H4 (cell line): ENCODE measurements around the gene SLC25A44. TPM values are rescaled to one million over a fixed set of nuclear protein-coding genes. Genes with fewer than 3 reads are reported as not detected.

ENCODE experiments used
- DNase-seq: peaks from one replicate; pipeline ENCODE4 v3.0.0-alpha.2; 2015; ENCODE audit warnings: low spot score
- total RNA-seq: library from RNA; depleted of rRNA; stranded (reverse); fragments of >200 nt; shearing (Covaris generic); gene quantifications from 2 replicates; pipeline ENCODE4 v1.2.3, GENCODE V29; 2014; rRNA removed

SLC25A44 gene
- total RNA-seq, 1 experiment from 2014 or later = 17.8 TPM

DNA sequence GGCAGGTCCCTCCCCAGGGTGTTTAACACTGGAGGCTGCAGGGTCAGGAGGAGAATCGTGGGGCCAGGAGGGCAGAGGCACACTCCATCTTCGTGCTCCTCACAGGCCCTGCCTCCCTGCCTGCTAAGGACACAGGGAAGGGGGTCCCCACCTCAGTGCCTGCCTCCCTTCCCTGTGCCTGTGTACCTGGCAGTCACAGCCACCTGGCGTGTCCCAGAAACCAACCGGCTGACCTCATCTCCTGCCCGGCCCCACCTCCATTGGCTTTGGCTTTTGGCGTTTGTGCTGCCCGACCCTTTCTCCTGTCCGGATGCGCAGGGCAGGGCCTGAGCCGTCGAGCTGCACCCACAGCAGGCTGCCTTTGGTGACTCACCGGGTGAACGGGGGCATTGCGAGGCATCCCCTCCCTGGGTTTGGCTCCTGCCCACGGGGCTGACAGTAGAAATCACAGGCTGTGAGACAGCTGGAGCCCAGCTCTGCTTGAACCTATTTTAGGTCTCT, 47.5 kb downstream of the SLC25A44 start:
- peak; percentile 63 for DNase-seq

DNA sequence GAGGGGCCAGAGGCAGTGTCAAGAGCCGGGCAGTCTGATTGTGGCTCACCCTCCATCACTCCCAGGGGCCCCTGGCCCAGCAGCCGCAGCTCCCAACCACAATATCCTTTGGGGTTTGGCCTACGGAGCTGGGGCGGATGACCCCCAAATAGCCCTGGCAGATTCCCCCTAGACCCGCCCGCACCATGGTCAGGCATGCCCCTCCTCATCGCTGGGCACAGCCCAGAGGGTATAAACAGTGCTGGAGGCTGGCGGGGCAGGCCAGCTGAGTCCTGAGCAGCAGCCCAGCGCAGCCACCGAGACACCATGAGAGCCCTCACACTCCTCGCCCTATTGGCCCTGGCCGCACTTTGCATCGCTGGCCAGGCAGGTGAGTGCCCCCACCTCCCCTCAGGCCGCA, 48.0 kb downstream of the SLC25A44 start, which contains the start of gene BGLAP:
TSS of gene BGLAP (plus strand) at position 259 of the 400 bp plus-strand sequence. CDS start at position 307, 48 bp downstream.
- DNase-seq = no peak

DNA sequence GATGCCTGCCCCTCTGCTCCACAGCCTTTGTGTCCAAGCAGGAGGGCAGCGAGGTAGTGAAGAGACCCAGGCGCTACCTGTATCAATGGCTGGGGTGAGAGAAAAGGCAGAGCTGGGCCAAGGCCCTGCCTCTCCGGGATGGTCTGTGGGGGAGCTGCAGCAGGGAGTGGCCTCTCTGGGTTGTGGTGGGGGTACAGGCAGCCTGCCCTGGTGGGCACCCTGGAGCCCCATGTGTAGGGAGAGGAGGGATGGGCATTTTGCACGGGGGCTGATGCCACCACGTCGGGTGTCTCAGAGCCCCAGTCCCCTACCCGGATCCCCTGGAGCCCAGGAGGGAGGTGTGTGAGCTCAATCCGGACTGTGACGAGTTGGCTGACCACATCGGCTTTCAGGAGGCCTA, 48.8 kb downstream of the SLC25A44 start:
- no peak for DNase-seq

DNA sequence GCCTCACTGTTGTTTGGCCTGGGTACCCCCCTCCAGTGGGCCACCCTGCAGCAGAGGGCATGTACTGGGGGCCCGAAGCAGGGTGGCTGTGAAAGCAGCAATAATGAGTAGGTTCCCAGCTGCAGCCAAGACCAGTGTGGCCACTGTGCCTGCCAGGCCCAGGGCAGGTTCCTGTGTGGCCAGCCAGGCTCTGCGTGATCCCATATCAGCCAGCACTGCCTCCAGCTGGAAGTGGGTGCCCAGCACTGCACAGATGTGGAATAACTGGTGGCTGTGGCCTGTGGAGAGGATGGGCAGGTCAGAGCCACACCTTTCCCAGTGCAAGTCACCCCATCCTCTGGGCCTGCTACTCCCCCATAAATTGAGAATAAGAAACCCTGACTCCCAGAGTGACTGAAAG, 50.2 kb downstream of the SLC25A44 start:
- DNase-seq = no peak

DNA sequence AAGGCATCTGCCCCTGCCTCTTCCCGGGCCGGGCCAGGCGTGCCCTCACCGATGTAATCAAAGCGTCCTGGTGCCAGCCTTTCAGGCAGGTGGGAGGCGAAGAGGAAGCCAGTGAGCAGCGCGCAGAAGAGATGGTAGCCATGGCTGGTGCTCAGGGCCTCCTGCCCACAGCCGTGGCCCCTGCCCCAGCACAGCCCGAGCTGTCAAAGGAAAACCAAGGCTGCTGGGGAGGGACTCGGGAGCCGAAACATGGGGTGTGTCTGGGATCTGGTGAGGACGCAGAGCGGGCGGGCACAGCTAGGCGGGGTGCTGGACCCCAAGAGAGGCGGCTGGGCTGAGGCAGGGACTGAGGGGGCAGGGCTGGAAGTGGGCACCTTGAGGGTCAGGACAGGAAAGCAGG, 50.8 kb downstream of the SLC25A44 start:
- DNase-seq = no peak

DNA sequence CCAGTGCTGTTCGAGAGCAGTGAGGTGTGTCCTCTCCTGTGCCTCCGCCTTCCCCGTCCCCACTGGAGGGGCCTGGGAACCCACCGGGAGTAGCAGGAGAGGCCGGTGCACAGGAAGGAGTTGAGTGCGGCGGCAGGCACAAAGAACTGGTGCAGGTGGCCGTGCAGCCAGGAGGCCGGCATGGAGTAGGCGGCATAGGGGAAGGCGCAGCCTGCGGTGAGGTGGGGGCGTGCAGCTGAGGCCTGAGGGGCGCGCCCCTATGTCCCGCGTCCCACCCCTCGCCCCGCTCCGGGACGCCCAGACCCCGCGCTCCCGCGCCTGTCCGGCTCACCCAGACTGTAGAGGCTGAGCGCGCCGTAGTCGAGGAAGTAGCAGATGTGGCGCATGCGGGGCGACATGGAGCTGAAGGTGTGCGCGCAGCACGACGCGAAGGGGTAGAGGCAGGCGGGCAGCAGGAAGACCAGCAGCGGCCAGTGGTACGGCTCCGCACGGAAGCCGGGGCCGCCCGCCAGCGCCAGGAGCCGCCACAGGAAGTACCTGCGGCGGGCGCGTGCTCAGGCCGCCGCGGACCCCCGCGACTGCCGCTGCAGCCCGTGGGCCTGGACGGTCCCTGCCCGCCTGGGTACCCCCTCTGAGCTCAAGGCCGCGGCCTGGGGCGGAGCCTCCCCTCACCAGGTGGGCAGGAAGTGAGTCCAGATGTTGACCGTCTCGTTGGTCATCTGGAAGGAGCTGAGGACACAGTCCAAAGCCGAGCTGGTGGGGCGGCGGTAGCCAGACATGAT, 51.7 kb downstream of the SLC25A44 start:
- no peak for DNase-seq

DNA sequence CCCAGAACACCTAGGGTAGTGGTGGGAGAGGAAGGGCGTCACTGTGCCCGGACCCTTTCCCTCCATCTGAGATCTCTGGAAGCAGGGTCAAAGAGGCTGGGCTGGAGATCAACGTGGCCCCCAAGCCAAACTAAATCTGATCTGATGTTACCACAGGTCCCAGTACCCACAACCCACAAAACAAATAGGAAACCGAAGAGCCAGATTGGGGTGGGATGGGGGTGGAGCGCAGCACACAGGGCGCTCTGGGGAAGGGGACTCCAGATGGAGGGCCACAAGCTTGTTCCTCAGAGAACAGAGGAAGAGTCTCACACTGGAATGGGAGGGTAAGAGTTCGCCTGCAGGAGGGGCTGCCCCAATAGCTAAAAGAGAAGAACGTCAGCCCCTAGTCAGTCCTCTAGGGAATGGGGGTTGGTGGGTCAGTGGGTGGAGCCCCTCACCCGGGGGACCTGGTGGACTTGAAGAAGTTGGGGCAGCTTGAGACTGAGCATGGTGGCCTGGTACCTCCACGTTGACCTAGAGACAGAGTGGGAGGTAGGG, 52.4 kb downstream of the SLC25A44 start:
- DNase-seq = no peak

GRCh38 chr1:156246781-156247459, 53.0 kb downstream of the SLC25A44 start:
- DNase-seq = no peak

GRCh38 chr1:156247460-156248322, 53.8 kb downstream of the SLC25A44 start, which contains the start of gene PAQR6:
Gene PAQR6, minus strand, starts transcription at chr1:156248056. Its CDS starts 1,325 bp downstream, at chr1:156246731.
- DNase-seq = no peak

DNA sequence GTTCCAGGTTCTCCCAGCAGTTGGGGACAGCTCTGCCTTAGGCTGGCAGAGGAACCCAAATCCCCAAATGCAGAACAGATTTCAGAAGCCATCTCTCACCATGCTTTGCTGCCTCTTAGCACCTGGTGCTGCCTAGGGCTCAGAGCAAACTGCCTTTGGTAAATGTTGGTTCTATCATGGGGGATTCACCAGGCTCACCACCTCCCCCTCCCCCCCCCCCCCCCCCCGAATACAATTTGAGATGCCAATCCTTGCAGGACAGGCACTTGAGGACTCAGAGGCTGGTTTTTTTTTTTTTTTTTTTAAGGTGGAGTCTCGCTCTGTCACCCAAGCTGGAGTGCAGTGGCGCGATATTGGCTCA, 54.4 kb downstream of the SLC25A44 start:
- DNase-seq = no peak

DNA sequence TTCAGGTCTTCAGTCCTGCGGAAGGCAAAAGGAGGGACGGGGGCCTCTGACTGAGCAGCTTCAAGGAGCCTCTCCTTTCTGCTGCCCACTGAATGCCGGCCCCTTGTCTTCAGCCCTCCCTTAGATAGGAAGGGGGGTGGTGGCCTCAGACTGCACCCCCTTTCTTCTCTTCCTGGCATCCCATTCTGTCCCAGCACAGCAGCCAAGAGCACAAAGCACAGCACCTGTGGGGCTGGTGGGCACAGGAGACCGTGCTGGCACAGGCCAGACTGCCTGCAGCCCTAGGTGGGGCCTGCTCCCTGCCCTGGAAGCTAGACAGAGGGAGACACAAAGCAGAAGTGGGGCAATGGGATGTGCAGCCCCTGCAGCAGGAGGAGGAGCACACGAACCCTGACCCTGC, 55.7 kb downstream of the SLC25A44 start:
- DNase-seq = no peak

DNA sequence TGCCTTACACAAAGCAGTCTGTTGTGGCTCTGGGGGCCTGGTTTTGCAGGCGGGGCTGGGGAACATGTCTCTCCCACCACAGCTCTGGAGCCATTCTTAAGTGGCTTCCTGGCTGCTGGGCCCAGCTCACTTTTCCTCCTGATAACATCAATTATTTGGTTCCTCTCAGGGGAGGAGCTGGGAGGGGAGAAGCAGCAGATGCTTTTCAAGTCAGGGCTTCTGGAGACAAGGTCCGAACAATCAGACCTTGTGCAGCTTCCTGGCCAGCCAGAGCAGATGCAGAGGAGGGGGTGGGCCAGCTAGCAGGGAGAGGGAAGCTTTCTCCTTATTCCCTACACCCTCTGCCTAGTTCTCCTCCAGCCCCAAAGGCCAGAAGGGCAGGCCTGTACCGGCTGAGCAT, 57.6 kb downstream of the SLC25A44 start:
- DNase-seq = no peak

DNA sequence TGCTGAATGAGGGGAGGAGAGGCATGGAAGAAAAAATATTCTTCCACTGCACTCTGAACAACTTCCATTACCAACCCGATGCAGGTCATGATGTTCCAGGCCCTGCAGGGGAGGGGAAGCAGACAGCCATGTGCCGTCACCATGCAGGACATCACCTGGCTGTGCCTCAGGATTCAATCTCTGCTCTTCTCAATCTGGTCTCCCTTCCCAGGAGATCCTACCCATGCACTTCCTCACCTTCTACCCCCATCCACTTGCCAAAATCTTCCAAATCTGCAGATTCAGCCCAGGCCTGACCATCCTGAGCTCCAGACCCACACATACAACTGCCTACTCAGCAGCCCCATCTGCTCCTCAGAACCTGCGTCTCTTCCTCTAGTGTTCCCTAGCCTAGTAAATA, 59.7 kb downstream of the SLC25A44 start:
- DNase-seq = no peak

DNA sequence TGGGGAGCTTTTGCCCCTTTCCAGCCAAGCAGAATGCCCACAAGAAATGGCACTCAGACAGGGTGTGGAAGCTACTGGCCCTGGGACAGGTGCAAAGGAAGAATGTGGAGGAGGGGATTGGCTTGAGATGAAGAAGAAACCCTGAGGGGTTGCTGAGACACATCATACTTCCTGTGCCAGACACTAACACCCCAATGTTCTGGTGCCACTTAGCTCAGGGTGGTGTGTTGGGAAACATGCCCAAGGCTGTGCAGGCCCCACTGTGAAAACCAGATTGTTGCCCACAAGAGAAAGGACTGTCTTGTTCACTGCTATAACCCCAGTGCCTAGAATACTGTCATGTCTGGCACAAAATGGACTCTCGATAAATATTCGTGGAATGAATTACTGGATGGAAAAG, 63.8 kb downstream of the SLC25A44 start:
- DNase-seq = no peak

GRCh38 chr1:156258859-156259258, 65.0 kb downstream of the SLC25A44 start:
- DNase-seq = no peak

DNA sequence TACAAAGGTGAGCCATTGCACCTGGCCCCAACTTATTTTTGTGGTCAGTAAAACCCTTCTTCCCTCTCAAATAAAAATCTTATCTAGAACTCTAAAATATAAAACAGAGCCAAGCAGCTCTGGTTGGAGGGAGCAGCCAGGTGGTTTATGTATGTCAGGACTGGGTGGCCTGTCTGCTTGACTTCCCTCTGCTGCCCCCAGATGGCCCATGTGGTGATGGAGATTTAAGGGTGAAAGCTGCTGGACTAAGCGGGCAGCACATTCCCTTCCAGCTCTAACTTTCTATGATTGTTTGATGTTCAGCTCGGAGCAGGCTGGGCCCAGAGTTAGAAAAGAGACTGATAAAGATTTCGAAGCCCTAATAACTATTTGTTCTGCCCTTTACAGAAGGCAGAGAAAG, 65.9 kb downstream of the SLC25A44 start:
- no peak for DNase-seq

- DNase-seq = no peak
These were observed 67.0 kb downstream of the SLC25A44 start for GRCh38 chr1:156260896-156261295.

Other genes starting within 250 kb of the SLC25A44 start
- gene ARHGEF2, start 215.6 kb upstream of the SLC25A44 start, total RNA-seq = 57.1 and 64.2 TPM in 2 replicates
- 874 and 1,103 TPM in 2 replicates for gene SSR2, start 173.2 kb upstream of the SLC25A44 start, total RNA-seq
- 23.0 and 24.4 TPM in 2 replicates for gene UBQLN4, start 140.3 kb upstream of the SLC25A44 start, total RNA-seq
- gene LAMTOR2, start 139.3 kb upstream of the SLC25A44 start, total RNA-seq = 66.7 and 84.8 TPM in 2 replicates
- 0.19 TPM in 1 of 2 replicates, not detected in the other for gene RAB25, start 132.9 kb upstream of the SLC25A44 start, total RNA-seq
- 2.8 and 4.5 TPM in 2 replicates for gene MEX3A, start 111.6 kb upstream of the SLC25A44 start, total RNA-seq
- gene LMNA, start 79.4 kb upstream of the SLC25A44 start, total RNA-seq = 257 and 363 TPM in 2 replicates
- gene SEMA4A, start 40.5 kb upstream of the SLC25A44 start, total RNA-seq = 0.15 TPM in 1 of 2 replicates, not detected in the other
- 68.2 and 79.0 TPM in 2 replicates for gene PMF1, start 18.9 kb downstream of the SLC25A44 start, total RNA-seq
- 0.08 TPM in 1 of 2 replicates, not detected in the other for gene BGLAP, start 48.1 kb downstream of the SLC25A44 start, total RNA-seq
- gene PAQR6, start 54.0 kb downstream of the SLC25A44 start, total RNA-seq = 0.50 and 1.0 TPM in 2 replicates
- 39.9 and 45.9 TPM in 2 replicates for gene SMG5, start 88.7 kb downstream of the SLC25A44 start, total RNA-seq
- 1.4 and 7.3 TPM in 2 replicates for gene TMEM79, start 90.2 kb downstream of the SLC25A44 start, total RNA-seq
- 81.7 and 84.6 TPM in 2 replicates for gene GLMP, start 101.6 kb downstream of the SLC25A44 start, total RNA-seq
- not detected in 2 replicates for gene VHLL, start 105.2 kb downstream of the SLC25A44 start, total RNA-seq
- 584 and 592 TPM in 2 replicates for gene CCT3, start 144.2 kb downstream of the SLC25A44 start, total RNA-seq
- gene TSACC, start 144.4 kb downstream of the SLC25A44 start, total RNA-seq = 0.23 and 0.39 TPM in 2 replicates
- gene RHBG, start 175.1 kb downstream of the SLC25A44 start, total RNA-seq = 0.06 TPM in 1 of 2 replicates, not detected in the other